GM21423 (cell line): ENCODE data around the gene APBB2.
"Not testable (repeated sequence)": the region's sequence is repeated elsewhere in the genome, so short reads cannot be mapped to it uniquely, and the experiment has no call there.

Experiments
- ATAC-seq: cut with Tn5 transposase; IDR thresholded peaks from one replicate; pipeline ENCODE4 v1.9.1; 2021; ENCODE audit warnings: mild to moderate bottlenecking, moderate library complexity; ENCODE audit not compliant: unreplicated experiment

APBB2 gene

GRCh38 chr4:40840255-40840984, 373.9 kb downstream of the APBB2 start:
- ATAC-seq = peak; percentile 43

- no peak for ATAC-seq
These were observed 375.6 kb downstream of the APBB2 start for GRCh38 chr4:40838742-40839141.

- ATAC-seq = no peak
These were observed 377.1 kb downstream of the APBB2 start for GRCh38 chr4:40837094-40837870.

- ATAC-seq = no peak
These were observed 381.1 kb downstream of the APBB2 start for GRCh38 chr4:40833212-40833611.

GRCh38 chr4:40832175-40832574, 382.2 kb downstream of the APBB2 start:
- no peak for ATAC-seq

- no peak for ATAC-seq
These were observed 383.0 kb downstream of the APBB2 start for GRCh38 chr4:40831146-40831907.

- no peak for ATAC-seq
These were observed 384.8 kb downstream of the APBB2 start for GRCh38 chr4:40829586-40829985.

- no peak for ATAC-seq
These were observed 385.7 kb downstream of the APBB2 start for GRCh38 chr4:40828661-40829060.

- ATAC-seq = no peak
These were observed 386.6 kb downstream of the APBB2 start for GRCh38 chr4:40827758-40828157.

- no peak for ATAC-seq
These were observed 387.5 kb downstream of the APBB2 start for GRCh38 chr4:40826821-40827220.

- ATAC-seq = no peak
These were observed 389.1 kb downstream of the APBB2 start for GRCh38 chr4:40825014-40825838.

GRCh38 chr4:40822420-40823166, 391.7 kb downstream of the APBB2 start:
- ATAC-seq = no peak

GRCh38 chr4:40820101-40820500, 394.2 kb downstream of the APBB2 start:
- no peak for ATAC-seq

GRCh38 chr4:40817157-40817556, 397.2 kb downstream of the APBB2 start:
- ATAC-seq = not testable (repeated sequence)

GRCh38 chr4:40812856-40813255, 401.5 kb downstream of the APBB2 start:
- ATAC-seq = no peak

GRCh38 chr4:40812386-40812785, 402.0 kb downstream of the APBB2 start:
- ATAC-seq = no peak

- ATAC-seq = no peak
These were observed 402.4 kb downstream of the APBB2 start for GRCh38 chr4:40811956-40812355.

GRCh38 chr4:40808926-40809457, 405.4 kb downstream of the APBB2 start:
- no peak for ATAC-seq

- no peak for ATAC-seq
These were observed 409.7 kb downstream of the APBB2 start for GRCh38 chr4:40804598-40804997.

GRCh38 chr4:40800064-40800463, 414.3 kb downstream of the APBB2 start:
- ATAC-seq = peak; percentile 87
